ENCODE data around the gene RECK. TPM values are rescaled to one million over a fixed set of nuclear protein-coding genes. Genes with fewer than 3 reads are reported as not detected.
A peak's percentile ranks its signal among the peaks of the same experiment; 100 is the strongest.

Gene RECK
- total and polyA plus RNA-seq, 8 donors = 18.5 to 23.7 (median 22.6) TPM

- no peaks in the 10 kb centered on the region for H3K9me3 ChIP-seq
These were observed 20.2 kb downstream of the RECK start for GRCh38 chr9:36056896-36057295.

GRCh38 chr9:36063804-36064447 is 27.2 kb downstream of the RECK start:
- ATAC-seq = no peak
- intact Hi-C loops (cut with DNase I) = no loop called here
- Histone ChIP-seq H3K27ac (no peak overlapping the region), H3K4me3 (no peak overlapping the region), H3K27me3 (no peaks in the 10 kb centered on the region), H3K4me1 (no peaks in the 10 kb centered on the region), H3K9me3 (no peaks in the 10 kb centered on the region), H3K36me3 (no peaks in the 10 kb centered on the region)
- no peak for TF ChIP-seq CTCF (IDR thresholded peaks at IDR 0.05)
- no peak for DNase-seq

More at GRCh38 chr9:36056896-36057295, 20.2 kb downstream of the RECK start:
- Histone ChIP-seq H3K4me3 (no peak overlapping the region), H3K36me3 (no peaks in the 10 kb centered on the region), H3K27me3 (no peaks in the 10 kb centered on the region), H3K4me1 (no peaks in the 10 kb centered on the region), H3K27ac (no peak overlapping the region)
- TF ChIP-seq CTCF (IDR thresholded peaks at IDR 0.05) = no peak
- DNase-seq (no peak), ATAC-seq (no peak)
- intact Hi-C loops (cut with DNase I) = no loop called here

- Histone ChIP-seq H3K4me1 (no peaks in the 10 kb centered on the region), H3K36me3 (no peaks in the 10 kb centered on the region), H3K27me3 (no peaks in the 10 kb centered on the region), H3K27ac (no peak overlapping the region), H3K9me3 (no peaks in the 10 kb centered on the region), H3K4me3 (no peak overlapping the region)
- TF ChIP-seq CTCF (IDR thresholded peaks at IDR 0.05) = no peak
- intact Hi-C loops (cut with DNase I) = no loop called here
- ATAC-seq = no peak
- DNase-seq = no peak
These were observed 27.8 kb downstream of the RECK start for GRCh38 chr9:36064448-36065037.

GRCh38 chr9:36074055-36074454 is 37.3 kb downstream of the RECK start:
- DNase-seq (no peak), ATAC-seq (no peak)
- no peak for TF ChIP-seq CTCF (IDR thresholded peaks at IDR 0.05)
- H3K9me3 ChIP-seq = no peaks in the 10 kb centered on the region
- H3K36me3 ChIP-seq = no peaks in the 10 kb centered on the region
- H3K4me3 ChIP-seq = no peak overlapping the region
- H3K4me1 ChIP-seq = no peaks in the 10 kb centered on the region
- no peak overlapping the region for H3K27ac ChIP-seq
- intact Hi-C loops (cut with DNase I) = no loop called here
- no peaks in the 10 kb centered on the region for H3K27me3 ChIP-seq

- no peak for TF ChIP-seq CTCF (IDR thresholded peaks at IDR 0.05)
- H3K27me3 ChIP-seq = no peaks in the 10 kb centered on the region
- ATAC-seq (peak; percentile 92), DNase-seq (peak in 3 of 4 donors; percentile 46 to 83 (median 76))
- H3K4me1 ChIP-seq = no peaks in the 10 kb centered on the region
- intact Hi-C loops (cut with DNase I) = no loop called here
- H3K9me3 ChIP-seq = no peaks in the 10 kb centered on the region
- H3K27ac ChIP-seq = no peak overlapping the region
- H3K36me3 ChIP-seq = no peaks in the 10 kb centered on the region
- H3K4me3 ChIP-seq = no peak overlapping the region
These were observed 38.3 kb downstream of the RECK start for GRCh38 chr9:36074870-36075532.

Data from left lung (tissue), 10 donors.